GM18868 (cell line): ENCODE data around the gene CNTN1.

Experiments used
- ATAC-seq: cut with Tn5 transposase; IDR thresholded peaks from one replicate; pipeline ENCODE4 v1.9.1; 2021; ENCODE audit warnings: mild to moderate bottlenecking, moderate library complexity; ENCODE audit not compliant: unreplicated experiment

The CNTN1 gene

DNA sequence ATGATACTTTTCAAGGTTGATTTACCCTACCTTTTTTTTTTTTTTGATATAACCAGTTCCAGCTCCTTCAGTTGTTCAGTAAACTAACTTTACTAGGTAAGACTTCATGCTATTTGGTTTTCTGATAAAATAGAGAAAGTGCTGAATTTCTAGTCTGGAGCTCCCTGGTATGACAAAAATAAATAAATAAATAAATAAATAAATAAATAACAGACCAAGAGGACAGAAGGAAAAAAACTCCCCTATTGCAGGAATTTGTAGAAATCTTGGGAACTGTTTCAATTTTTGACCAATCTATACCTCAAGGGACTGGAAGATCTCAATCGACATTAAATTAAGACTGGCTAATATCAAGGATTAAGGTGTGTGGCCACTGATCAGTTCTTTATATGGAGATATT, 265.2 kb downstream of the CNTN1 start:
- no peak for ATAC-seq

DNA sequence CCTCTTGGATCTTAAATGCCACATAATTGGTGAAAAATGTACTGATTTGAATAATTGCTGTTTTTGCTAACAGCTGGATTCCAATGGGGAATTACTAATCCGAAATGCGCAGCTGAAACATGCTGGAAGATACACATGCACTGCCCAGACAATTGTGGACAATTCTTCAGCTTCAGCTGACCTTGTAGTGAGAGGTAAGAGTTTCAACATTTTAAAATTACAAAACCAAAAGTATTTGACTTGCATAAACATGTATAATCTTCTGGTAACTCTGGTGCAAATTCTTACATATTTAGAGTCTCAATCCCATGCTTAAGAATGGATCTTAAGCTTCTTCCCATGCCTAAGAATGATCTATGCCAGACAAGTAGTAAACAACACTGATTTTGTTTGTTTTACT, 266.8 kb downstream of the CNTN1 start:
- ATAC-seq, result no peak

GRCh38 chr12:40963751-40964150, 271.5 kb downstream of the CNTN1 start:
- no peak for ATAC-seq

- no peak for ATAC-seq
Measured at GRCh38 chr12:40969796-40970195, 277.6 kb downstream of the CNTN1 start.

DNA sequence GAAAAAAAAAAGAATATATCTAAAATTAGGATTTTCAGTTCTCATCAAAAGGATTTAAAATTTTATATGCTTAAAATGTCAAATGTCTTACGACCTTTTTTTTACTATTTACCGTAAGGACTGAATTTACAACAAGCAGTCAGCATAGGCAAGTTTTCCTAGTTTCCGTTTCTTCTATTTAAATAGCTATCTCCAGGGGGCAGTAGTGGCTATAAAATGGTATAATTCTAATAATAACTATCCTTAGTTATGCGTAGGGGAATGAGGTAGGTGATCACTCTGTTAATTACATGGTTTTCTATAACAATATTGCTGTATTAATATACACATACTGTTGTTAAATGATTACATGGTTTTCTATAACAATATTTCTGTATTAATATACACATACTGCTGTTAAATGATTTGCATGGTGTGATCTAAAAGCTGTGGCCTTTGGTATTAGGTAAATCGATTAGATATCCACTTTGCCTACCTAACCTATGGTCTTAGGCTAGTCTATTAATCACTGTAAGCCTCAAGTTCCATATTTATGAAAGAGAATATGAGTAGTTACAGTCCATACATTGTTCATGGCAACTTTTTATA, 278.2 kb downstream of the CNTN1 start:
- ATAC-seq, result no peak

DNA sequence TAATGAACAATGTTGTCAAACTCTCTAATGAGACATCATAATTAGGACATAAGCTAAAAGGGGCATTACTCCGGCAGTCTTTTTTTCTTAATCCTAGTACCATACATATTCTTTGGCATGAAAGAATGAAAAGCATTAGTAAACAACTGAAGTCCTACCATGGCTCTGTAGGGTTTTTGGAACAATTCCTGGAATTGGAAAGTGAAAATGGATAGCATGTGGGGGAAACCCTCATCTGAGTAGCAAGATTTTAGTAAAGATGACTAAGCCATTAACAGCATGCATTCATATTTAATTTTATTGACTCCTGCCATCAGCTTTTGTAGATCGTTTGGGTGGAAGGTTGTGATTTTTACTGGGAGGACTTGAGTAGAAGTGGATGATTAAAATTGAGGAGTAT, 279.7 kb downstream of the CNTN1 start:
- ATAC-seq, result no peak

DNA sequence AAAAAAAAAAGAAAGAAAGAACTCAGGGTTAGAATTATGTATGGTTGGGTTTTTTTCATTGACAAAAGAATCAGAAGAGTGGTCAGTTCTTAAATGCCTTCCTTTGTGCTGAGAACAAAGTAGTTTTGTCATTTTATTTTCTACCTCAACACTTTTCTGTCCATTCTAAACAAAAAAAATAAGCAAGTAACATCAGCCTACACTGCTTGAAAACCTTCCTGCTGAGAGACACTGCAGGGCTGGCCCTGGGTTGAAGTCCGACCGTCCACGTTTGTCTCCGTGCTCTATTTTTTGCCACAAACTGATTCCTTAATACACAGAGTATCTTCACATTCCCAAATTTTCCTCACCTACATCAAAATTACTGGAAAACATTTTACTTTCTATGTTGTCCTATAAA, 284.3 kb downstream of the CNTN1 start:
- no peak for ATAC-seq

GRCh38 chr12:40980427-40980961, 288.3 kb downstream of the CNTN1 start:
- no peak for ATAC-seq

DNA sequence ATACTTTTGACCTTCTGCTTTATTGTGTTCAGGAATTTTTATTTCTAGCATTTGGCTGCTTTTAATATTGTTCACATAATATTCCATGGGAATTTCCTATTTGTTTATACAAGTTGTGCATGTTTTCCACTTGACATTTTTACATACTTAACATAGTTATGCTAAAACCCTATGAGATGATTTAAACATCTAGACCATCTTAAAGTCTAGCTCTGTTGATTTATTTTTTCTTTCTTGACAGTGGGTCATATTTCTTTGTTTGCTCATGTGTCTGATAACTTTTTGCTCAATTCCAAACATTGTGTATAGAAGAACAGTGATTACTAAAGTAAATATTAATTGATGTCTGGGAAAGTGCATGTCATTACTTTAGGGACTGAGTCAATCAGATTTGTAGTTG, 293.8 kb downstream of the CNTN1 start:
- ATAC-seq, result no peak

DNA sequence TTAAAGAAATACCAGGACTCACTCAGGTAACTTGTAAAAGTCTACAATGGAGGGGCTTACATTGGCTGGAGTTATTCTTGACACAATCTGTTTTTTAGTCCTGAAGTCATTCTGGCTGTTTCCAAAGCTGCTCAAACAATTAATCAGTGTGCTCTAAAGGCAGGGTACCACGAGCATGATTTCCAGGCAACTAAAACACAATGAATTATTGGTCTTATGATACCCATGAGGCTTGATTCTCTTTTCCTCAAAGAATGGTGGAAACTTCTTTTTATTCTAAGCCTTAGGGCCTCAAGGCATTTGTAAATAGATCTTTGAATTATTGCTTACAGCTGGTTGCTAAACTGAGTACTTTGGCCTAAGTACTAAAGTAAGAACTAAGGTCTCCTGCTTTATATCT, 296.1 kb downstream of the CNTN1 start:
- no peak for ATAC-seq

DNA sequence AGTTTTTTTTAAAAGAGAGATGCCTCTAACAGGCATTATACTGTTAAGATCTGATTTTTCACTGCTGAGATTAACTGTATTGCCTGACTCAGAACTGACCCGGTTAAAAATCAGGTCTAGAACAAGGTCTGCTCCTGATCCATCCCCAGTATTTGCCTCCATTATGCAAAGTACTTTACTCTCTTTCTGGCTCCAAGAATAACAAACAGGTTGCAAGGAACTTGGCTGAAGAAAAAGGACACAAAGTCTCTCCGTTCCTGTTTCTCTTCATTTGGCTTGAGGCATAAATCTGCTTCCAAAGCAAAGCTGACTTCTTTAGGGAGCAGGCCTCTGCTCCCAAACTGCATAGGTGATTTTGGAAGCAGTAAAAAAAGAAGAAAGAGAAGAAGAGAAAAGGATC, 296.6 kb downstream of the CNTN1 start:
- no peak for ATAC-seq

GRCh38 chr12:40989785-40990184, 297.5 kb downstream of the CNTN1 start:
- ATAC-seq, result peak; percentile 47

GRCh38 chr12:40992158-40992557, 299.9 kb downstream of the CNTN1 start:
- no peak for ATAC-seq

- no peak for ATAC-seq
Measured at GRCh38 chr12:40992674-40993073, 300.4 kb downstream of the CNTN1 start.

- ATAC-seq, result no peak
Measured at GRCh38 chr12:40993158-40993557, 300.9 kb downstream of the CNTN1 start.

- ATAC-seq, result no peak
Measured at GRCh38 chr12:40996091-40996490, 303.9 kb downstream of the CNTN1 start.

- ATAC-seq, result no peak
Measured at GRCh38 chr12:40999210-40999609, 307.0 kb downstream of the CNTN1 start.

GRCh38 chr12:41008472-41008871, 316.2 kb downstream of the CNTN1 start:
- no peak for ATAC-seq

- ATAC-seq, result no peak
Measured at GRCh38 chr12:41011939-41012338, 319.7 kb downstream of the CNTN1 start.

GRCh38 chr12:41013881-41014642, 321.8 kb downstream of the CNTN1 start:
- ATAC-seq, result no peak

DNA sequence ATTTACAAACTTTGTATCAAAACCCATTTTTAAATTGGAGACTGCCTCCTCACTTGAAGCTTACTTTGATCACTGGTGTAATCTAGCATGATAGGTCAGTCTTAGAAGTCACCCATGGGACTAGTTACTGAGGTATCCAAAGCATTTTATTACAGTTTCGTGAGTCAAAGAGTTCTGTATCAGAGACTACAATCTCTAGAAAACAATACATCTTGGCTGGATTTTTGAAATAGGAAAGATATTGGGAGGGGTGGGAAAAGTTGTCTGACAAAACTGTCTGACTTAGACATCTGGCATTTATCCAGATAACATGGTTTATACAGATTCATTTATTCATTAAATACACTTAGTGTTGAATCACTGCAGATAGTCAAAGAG, 322.4 kb downstream of the CNTN1 start:
- ATAC-seq, result no peak

GRCh38 chr12:41018010-41018409, 325.8 kb downstream of the CNTN1 start:
- no peak for ATAC-seq

DNA sequence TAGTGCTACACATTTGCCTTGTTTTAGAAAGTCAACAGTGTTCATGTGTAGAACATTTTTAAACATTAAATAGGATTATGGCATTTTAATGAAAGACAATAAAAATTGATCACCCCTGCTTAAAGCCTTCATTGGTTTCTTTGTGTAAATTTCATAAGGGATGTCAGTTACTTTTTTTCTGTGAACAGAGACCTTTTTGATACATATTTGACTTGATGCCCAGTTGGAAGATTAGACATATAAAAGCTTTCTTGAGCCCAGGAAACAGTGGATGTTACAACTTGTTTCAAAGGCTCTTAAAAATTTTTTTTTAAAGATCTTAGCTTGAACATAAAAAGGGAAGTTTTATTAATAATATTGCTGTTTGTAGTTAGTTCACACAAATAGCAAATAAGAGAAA, 327.2 kb downstream of the CNTN1 start:
- ATAC-seq, result no peak
